H1 (cell line): ENCODE results near the gene MAP4. TPM values are rescaled to one million over a fixed set of nuclear protein-coding genes. Genes with fewer than 3 reads are reported as not detected.

Experiments used
- ASH2L ChIP-seq: fragments of 200-600, 300-600 bp; sonication (generic); IDR thresholded peaks from one replicate; pipeline ENCODE4 v1.7.1; 2017; ENCODE audit warnings: low read length
- JUN ChIP-seq: IDR thresholded peaks from 2 replicates; pipeline ENCODE4 v1.6.1; 2011; ENCODE audit warnings: low read depth, mild to moderate bottlenecking, improper control_type of control experiment, low read length
- KDM4A ChIP-seq: IDR thresholded peaks from one replicate; pipeline ENCODE4 v1.7.1; 2012; ENCODE audit warnings: low read depth, mild to moderate bottlenecking, moderate library complexity, low read length, inconsistent platforms; ENCODE audit not compliant: severe bottlenecking
- RXRA ChIP-seq: IDR thresholded peaks from 2 replicates; pipeline ENCODE4 v1.6.1; 2011; ENCODE audit warnings: low read depth, mild to moderate bottlenecking, low read length, moderate library complexity; ENCODE audit not compliant: insufficient read depth
- TCF12 ChIP-seq: IDR thresholded peaks from 2 replicates; pipeline ENCODE4 v1.6.1; 2011; ENCODE audit warnings: low read depth, mild to moderate bottlenecking, low read length
- ZNF274 ChIP-seq: IDR thresholded peaks from 2 replicates; pipeline ENCODE4 v1.7.0; 2012; ENCODE audit warnings: low read length, borderline replicate concordance; ENCODE audit errors: extremely low read depth
- polyA plus RNA-seq, 7 experiments: library from polyadenylated mRNA; depleted of rRNA in 3 of 7; stranded (reverse) in 5 of 7; unstranded in 2 of 7; fragments of >200 nt in 5 of 7; fragments of 200-250 nt in 2 of 7; gene quantifications; 1 replicate in 5 of 7; 2 replicates in 1 of 7; 4 replicates in 1 of 7; pipeline versions ENCODE4 v1.2.1 to v1.2.3, GENCODE V29; 2011 to 2013; ENCODE audit warnings: missing spikeins in 2 of 7, mixed read lengths in 2 of 7
- total RNA-seq: library from RNA; stranded (reverse); fragmentation: NEBNext Ultra II Directional; extraction: Animal tissue kit (Norgen Biotek cat#: 25700); gene quantifications from 2 replicates; pipeline ENCODE4 v1.2.1, GENCODE V29; 2021

The MAP4 gene
- total and polyA plus RNA-seq, 2 of the 8 experiments (the other 6 are each of a cell fraction or from before 2014, with no cell fraction given): 67.0 to 179 TPM

DNA sequence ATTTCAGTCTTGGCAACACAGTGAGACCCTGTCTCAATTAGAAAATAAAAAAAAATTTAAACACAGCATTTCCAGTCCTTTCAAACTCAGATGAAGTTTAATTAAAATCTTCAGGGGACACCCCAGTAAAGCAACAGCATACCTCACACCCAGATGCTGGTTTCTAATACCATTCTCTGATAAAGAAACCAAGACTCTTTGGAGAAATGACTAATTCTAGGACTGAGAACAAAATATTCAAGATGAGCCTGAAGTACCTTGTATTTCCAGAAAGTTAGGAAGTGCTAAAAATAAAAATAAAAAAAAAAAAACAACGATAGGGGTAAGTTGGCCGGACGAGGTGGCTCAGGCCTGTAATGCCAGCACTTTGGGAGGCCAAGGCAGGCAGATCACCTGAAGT, 14.0 kb upstream of the MAP4 start (continued):
- TF ChIP-seq ZNF274 (no peak), RXRA (no peak), TCF12 (no peak), ASH2L (no peak), KDM4A (no peak), JUN (no peak)
- TF ChIP-seq, all 59 proteins: peak for 0
